ENCODE measurements around the gene PANK3.
"Not testable (repeated sequence)": the region's sequence is repeated elsewhere in the genome, so short reads cannot be mapped to it uniquely, and the experiment has no call there.

The PANK3 gene

DNA sequence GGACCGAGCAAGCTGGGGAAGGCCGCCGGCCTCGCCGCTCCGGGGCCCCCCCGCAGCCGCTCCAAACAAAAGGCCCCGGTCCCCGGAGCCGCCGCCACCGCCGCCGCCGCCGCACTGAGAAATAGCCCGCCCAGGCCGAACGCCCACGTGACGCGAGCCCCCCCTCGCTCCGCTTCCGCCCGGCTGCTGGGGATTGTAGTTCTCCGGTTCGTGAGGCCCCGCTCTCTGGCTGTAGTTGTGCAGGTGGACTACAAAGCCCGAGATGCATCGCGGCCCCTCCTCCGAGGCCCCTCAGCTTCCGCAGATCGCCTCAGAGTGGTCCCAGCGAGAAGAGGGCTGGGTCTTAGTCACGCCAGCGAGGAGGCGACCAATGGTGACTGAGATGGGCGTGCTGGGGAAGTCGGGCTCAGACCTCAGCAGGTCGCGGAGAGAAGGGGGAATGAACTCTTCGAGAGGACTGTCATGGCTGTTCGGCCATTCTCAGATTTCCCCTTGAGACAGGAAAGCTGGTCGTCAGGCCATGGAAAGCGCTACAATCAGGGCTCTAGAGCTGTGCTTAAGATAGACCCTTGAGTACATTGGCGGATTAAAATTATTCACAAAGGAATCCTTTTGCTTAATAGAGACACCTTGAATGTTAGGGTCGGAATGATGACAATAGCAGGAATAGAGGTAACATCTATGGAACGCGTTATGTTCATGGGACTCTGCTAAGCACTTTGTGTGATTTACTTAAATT lies 489 bp upstream of the PANK3 start:
- WGBS, 2 experiments: 4% methylated on average over 52 of the region's 52 CpGs
- Histone ChIP-seq H3K4me3 (ENCODE audit: insufficient read depth, low read depth, low read length) (peak overlapping the region; percentile 86), H3K9me3 (ENCODE audit: control insufficient read depth, low read length) (no peaks in the 10 kb centered on the region), H3K4me1 (ENCODE audit: control insufficient read depth, insufficient read depth, low read length) (peaks cover 15% of the 10 kb centered on the region), H3K27me3 (ENCODE audit: control insufficient read depth, insufficient read depth, low read length, poor library complexity, severe bottlenecking) (no peaks in the 10 kb centered on the region), H3K36me3 (ENCODE audit: control insufficient read depth, insufficient read depth, low read length) (peaks cover 6% of the 10 kb centered on the region), H3K27ac (ENCODE audit: insufficient read depth, low read depth, low read length, poor library complexity, severe bottlenecking) (peak overlapping the region; percentile 81)

DNA sequence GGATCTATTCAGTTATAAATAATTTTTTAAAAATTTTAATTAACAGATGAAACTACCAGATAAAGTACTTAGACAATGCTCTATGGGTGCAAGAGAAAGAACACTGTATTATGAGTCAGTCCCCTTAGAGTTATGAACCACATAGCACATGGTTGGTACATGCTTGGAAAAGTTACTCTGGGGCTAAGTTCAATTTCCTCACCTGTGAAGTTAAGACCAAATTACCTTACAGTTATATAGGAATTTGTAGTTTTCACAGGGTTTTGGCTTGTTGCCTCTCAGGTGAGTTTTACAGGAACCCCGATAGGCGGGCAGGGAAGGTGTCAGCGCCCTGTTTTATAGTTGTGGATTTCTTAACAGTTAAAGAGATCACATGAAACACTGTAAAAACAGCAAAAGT lies 1.2 kb downstream of the PANK3 start:
- Histone ChIP-seq H3K9me3 (ENCODE audit: control insufficient read depth, low read length) (no peaks in the 10 kb centered on the region), H3K36me3 (ENCODE audit: control insufficient read depth, insufficient read depth, low read length) (peaks cover 6% of the 10 kb centered on the region), H3K27me3 (ENCODE audit: control insufficient read depth, insufficient read depth, low read length, poor library complexity, severe bottlenecking) (no peaks in the 10 kb centered on the region), H3K27ac (ENCODE audit: insufficient read depth, low read depth, low read length, poor library complexity, severe bottlenecking) (no peak overlapping the region), H3K4me1 (ENCODE audit: control insufficient read depth, insufficient read depth, low read length) (peaks cover 15% of the 10 kb centered on the region), H3K4me3 (ENCODE audit: insufficient read depth, low read depth, low read length) (peak overlapping the region; percentile 86)
- WGBS, 2 experiments: 29 to 37% methylated on average over 3 of the region's 3 CpGs

DNA sequence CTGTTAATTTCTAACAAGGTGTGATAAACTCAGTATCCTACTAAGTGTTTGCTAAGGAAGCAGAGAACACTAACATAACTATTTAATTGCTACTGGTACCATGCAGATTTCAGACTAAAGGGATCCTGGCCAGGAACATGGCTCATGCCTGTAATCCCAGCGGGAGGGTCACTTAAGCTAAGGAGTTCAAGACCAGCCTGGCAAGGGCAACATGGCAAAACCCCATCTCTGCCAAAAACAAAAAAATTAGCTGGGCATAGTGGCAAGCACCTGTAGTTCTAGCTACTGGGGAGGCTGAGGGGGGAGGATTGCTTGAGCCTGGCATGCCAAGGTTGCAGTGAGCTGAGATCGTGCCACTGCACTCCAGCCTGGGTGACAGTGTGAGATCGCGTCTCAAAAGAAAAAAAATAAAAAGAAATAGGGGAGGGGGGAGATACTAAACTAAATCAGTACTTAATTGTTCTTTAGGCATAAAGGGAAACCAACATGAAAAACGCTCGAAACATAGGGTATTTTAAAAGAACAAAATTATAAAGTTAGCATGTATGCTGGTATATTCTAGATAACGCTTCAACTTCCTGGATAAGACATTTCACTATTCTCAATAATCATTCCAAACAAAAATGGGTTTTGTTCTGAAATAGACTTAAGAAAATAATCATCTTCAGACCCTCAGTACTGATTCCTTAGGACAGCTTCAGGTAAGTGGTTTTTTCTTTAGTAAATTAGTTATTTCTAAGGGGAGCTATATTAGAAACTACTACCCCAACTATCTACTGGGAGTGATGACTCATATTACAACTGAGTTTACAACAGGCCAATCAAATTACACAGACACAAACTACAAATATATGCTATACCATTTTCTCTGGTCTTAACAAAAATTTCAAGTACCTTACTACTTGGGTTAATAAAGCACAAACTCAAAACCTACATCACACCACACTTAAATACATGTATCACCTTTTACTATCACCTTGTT lies 3.5 kb downstream of the PANK3 start:
- Histone ChIP-seq H3K27ac (ENCODE audit: insufficient read depth, low read depth, low read length, poor library complexity, severe bottlenecking) (no peak overlapping the region), H3K9me3 (ENCODE audit: control insufficient read depth, low read length) (no peaks in the 10 kb centered on the region), H3K36me3 (ENCODE audit: control insufficient read depth, insufficient read depth, low read length) (peaks cover 6% of the 10 kb centered on the region), H3K27me3 (ENCODE audit: control insufficient read depth, insufficient read depth, low read length, poor library complexity, severe bottlenecking) (no peaks in the 10 kb centered on the region), H3K4me3 (ENCODE audit: insufficient read depth, low read depth, low read length) (no peak overlapping the region), H3K4me1 (ENCODE audit: control insufficient read depth, insufficient read depth, low read length) (peaks cover 15% of the 10 kb centered on the region)
- 86 to 92% methylated on average over 7 of the region's 7 CpGs for WGBS, 2 experiments

DNA sequence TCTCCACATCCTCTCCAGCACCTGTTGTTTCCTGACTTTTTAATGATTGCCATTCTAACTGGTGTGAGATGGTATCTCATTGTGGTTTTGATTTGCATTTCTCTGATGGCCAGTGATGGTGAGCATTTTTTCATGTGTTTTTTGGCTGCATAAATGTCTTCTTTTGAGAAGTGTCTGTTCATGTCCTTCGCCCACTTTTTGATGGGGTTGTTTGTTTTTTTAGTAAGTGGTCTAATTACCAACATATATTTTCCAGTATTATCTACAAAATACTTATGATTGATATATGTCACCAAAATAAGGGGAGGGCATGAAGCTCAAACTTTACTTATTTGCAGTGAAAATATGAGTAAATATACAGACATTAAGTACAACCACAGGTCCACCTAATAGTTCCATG lies 5.0 kb downstream of the PANK3 start:
- not testable (repeated sequence) for H3K4me3 ChIP-seq (ENCODE audit: insufficient read depth, low read depth, low read length); H3K27ac ChIP-seq (ENCODE audit: insufficient read depth, low read depth, low read length, poor library complexity, severe bottlenecking); H3K9me3 ChIP-seq (ENCODE audit: control insufficient read depth, low read length); H3K4me1 ChIP-seq (ENCODE audit: control insufficient read depth, insufficient read depth, low read length); H3K36me3 ChIP-seq (ENCODE audit: control insufficient read depth, insufficient read depth, low read length); H3K27me3 ChIP-seq (ENCODE audit: control insufficient read depth, insufficient read depth, low read length, poor library complexity, severe bottlenecking)
- WGBS, 2 experiments: no CpG with 5 or more reads among the region's 1 CpG

DNA sequence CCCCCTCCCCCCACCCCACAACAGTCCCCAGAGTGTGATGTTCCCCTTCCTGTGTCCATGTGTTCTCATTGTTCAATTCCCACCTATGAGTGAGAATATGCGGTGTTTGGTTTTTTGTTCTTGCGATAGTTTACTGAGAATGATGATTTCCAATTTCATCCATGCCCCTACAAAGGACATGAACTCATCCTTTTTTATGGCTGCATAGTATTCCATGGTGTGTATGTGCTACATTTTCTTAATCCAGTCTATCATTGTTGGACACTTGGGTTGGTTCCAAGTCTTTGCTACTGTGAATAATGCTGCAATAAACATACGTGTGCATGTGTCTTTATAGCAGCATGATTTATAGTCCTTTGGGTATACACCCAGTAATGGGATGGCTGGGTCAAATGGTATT lies 5.5 kb downstream of the PANK3 start:
- WGBS, 2 experiments: no CpG with 5 or more reads among the region's 3 CpGs

DNA sequence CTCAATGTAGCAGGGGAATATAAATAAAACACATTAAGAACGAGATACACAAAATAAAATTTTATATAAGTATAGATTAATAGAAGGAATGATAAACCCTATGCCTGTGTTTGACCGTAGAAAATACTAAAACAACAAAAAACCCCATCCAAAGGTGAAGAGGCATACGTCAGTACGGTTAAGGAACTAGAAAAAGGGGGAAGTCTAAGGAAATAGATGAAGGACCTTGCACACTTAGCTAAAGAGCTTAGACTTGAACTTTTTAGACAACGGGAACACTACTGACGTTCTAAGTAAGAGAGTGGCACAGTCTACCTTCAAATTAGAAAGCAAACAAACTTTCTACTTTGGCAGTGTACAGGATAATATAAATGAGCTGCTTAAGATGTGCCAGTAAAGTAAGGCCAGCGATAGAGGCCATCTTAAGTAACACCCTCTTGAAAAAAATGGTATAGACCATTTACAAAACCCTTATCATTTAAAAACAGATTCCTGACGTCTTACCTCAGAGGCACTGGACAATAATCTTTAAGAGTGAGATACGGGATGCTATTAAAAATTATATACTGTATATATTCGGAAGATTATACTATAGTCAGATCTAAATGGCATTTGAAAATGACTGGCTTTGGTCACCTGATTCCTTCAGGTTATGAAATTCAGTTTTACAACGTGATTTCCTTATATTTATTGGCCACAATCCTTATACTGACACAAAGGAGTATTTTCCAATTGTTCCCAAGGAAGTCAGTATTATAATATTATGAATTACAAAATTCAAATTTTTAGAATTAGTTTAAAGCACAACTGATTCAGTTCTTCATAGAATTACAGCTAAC lies 8.5 kb downstream of the PANK3 start:
- 94 to 96% methylated on average over 5 to 8 of the region's 11 CpGs for WGBS, 2 experiments
- Histone ChIP-seq H3K27ac (ENCODE audit: insufficient read depth, low read depth, low read length, poor library complexity, severe bottlenecking) (no peak overlapping the region), H3K36me3 (ENCODE audit: control insufficient read depth, insufficient read depth, low read length) (peaks cover 17% of the 10 kb centered on the region), H3K4me3 (ENCODE audit: insufficient read depth, low read depth, low read length) (no peak overlapping the region), H3K9me3 (ENCODE audit: control insufficient read depth, low read length) (no peaks in the 10 kb centered on the region), H3K27me3 (ENCODE audit: control insufficient read depth, insufficient read depth, low read length, poor library complexity, severe bottlenecking) (no peaks in the 10 kb centered on the region), H3K4me1 (ENCODE audit: control insufficient read depth, insufficient read depth, low read length) (no peaks in the 10 kb centered on the region)

More for the DNA sequence above, 5.5 kb downstream of the PANK3 start:
- H3K4me1 ChIP-seq (ENCODE audit: control insufficient read depth, insufficient read depth, low read length); H3K27ac ChIP-seq (ENCODE audit: insufficient read depth, low read depth, low read length, poor library complexity, severe bottlenecking); H3K27me3 ChIP-seq (ENCODE audit: control insufficient read depth, insufficient read depth, low read length, poor library complexity, severe bottlenecking); H3K36me3 ChIP-seq (ENCODE audit: control insufficient read depth, insufficient read depth, low read length); H3K9me3 ChIP-seq (ENCODE audit: control insufficient read depth, low read length); H3K4me3 ChIP-seq (ENCODE audit: insufficient read depth, low read depth, low read length): not testable (repeated sequence)

DNA sequence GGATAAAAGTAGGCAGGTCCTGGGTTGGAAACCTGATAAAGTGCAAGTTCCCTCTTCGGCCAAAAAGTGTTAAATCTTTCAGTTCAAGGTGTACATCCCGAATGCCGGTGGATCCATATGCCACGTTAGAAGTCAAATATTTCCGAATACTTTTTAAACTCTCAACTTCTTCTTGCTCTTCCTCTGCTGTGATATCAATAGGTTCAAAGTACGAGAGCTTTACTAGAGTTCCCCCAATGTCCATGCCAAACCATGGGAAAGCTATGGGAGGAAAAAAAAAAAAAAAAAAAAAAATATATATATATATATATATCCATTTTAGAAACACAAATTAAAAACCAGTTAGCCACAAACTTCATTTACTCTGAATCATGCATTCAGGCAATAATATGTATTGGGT lies 10.4 kb downstream of the PANK3 start:
- H3K9me3 ChIP-seq (ENCODE audit: control insufficient read depth, low read length): no peaks in the 10 kb centered on the region
- peaks cover 11% of the 10 kb centered on the region for H3K36me3 ChIP-seq (ENCODE audit: control insufficient read depth, insufficient read depth, low read length)
- H3K27me3 ChIP-seq (ENCODE audit: control insufficient read depth, insufficient read depth, low read length, poor library complexity, severe bottlenecking): no peaks in the 10 kb centered on the region
- no peak overlapping the region for H3K27ac ChIP-seq (ENCODE audit: insufficient read depth, low read depth, low read length, poor library complexity, severe bottlenecking)
- 93 to 94% methylated on average over 6 of the region's 6 CpGs for WGBS, 2 experiments
- no peaks in the 10 kb centered on the region for H3K4me1 ChIP-seq (ENCODE audit: control insufficient read depth, insufficient read depth, low read length)
- H3K4me3 ChIP-seq (ENCODE audit: insufficient read depth, low read depth, low read length): no peak overlapping the region

DNA sequence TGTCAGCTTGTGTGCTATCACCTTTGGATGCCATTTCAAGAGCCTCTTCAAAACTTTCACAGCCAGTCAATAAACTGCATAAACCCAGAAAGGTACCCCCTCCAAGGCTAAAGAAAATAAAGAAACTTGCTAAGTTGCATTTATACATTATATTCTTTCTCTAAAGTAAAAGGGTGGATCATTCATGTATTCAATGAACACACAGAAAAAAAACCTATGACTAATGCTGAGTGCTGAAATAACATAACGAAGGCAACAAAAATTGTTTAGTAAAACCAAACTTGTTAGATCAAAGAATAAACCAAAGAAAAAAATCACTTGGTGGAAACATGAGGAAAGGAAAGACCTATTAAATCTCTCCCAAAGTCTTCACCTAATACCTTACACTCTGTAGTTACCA lies 15.2 kb downstream of the PANK3 start:
- Histone ChIP-seq H3K27ac (ENCODE audit: insufficient read depth, low read depth, low read length, poor library complexity, severe bottlenecking) (no peak overlapping the region), H3K27me3 (ENCODE audit: control insufficient read depth, insufficient read depth, low read length, poor library complexity, severe bottlenecking) (no peaks in the 10 kb centered on the region), H3K4me1 (ENCODE audit: control insufficient read depth, insufficient read depth, low read length) (no peaks in the 10 kb centered on the region), H3K36me3 (ENCODE audit: control insufficient read depth, insufficient read depth, low read length) (peaks cover 40% of the 10 kb centered on the region), H3K9me3 (ENCODE audit: control insufficient read depth, low read length) (no peaks in the 10 kb centered on the region), H3K4me3 (ENCODE audit: insufficient read depth, low read depth, low read length) (no peak overlapping the region)
- WGBS, 2 experiments: 100% methylated on average over 1 of the region's 1 CpG; no CpG with 5 or more reads in 1 of the 2 experiments

DNA sequence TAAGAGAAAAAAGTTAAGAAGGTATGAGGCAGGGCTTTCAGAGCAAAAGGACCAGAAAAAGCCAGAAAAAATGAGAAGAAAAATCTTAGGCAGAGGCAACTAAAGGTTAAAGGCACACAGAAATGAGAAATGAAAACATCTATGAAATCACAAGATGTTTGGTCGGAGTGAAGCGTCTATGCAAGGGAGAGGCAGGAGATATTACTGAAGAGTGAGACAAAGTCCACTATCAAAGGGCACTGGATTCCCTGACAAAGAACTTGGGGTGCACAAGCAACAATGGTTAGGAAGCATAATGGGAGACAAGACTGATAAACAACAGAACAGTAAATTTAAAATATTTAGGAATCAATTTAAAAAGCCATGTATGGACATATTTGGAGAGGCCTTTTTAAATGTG lies 16.9 kb downstream of the PANK3 start:
- H3K4me1 ChIP-seq (ENCODE audit: control insufficient read depth, insufficient read depth, low read length): no peaks in the 10 kb centered on the region
- H3K27me3 ChIP-seq (ENCODE audit: control insufficient read depth, insufficient read depth, low read length, poor library complexity, severe bottlenecking): no peaks in the 10 kb centered on the region
- 96 to 97% methylated on average over 2 of the region's 2 CpGs for WGBS, 2 experiments
- no peak overlapping the region for H3K4me3 ChIP-seq (ENCODE audit: insufficient read depth, low read depth, low read length)
- peaks cover 36% of the 10 kb centered on the region for H3K36me3 ChIP-seq (ENCODE audit: control insufficient read depth, insufficient read depth, low read length)
- no peaks in the 10 kb centered on the region for H3K9me3 ChIP-seq (ENCODE audit: control insufficient read depth, low read length)
- no peak overlapping the region for H3K27ac ChIP-seq (ENCODE audit: insufficient read depth, low read depth, low read length, poor library complexity, severe bottlenecking)

Measured in ectodermal cell (in vitro differentiated cells).